Measurements from ENCODE around the gene WAS.

Gene WAS

GRCh38 chrX:48700951-48701653, 17.5 kb downstream of the WAS start:
- no peaks in the 10 kb centered on the region for H3K27me3 ChIP-seq (ENCODE audit: control insufficient read depth, insufficient read depth, low read length)
- H3K4me3 ChIP-seq (ENCODE audit: low read length) = no peak overlapping the region
- H3K27ac ChIP-seq (ENCODE audit: low read length) = no peak overlapping the region
- H3K9me3 ChIP-seq (ENCODE audit: control insufficient read depth, low read depth, low read length) = peaks cover 4% of the 10 kb centered on the region
- peaks cover 6% of the 10 kb centered on the region for H3K4me1 ChIP-seq (ENCODE audit: control insufficient read depth, low read depth, low read length)
- no peak overlapping the region for H3K9ac ChIP-seq (ENCODE audit: low read length)
- H3K36me3 ChIP-seq (ENCODE audit: control insufficient read depth, low read depth, low read length) = peaks cover 49% of the 10 kb centered on the region

GRCh38 chrX:48702032-48702431, 18.4 kb downstream of the WAS start:
- Histone ChIP-seq H3K9me3 (ENCODE audit: control insufficient read depth, low read depth, low read length) (peaks cover 4% of the 10 kb centered on the region), H3K4me3 (ENCODE audit: low read length) (no peak overlapping the region), H3K4me1 (ENCODE audit: control insufficient read depth, low read depth, low read length) (peaks cover 6% of the 10 kb centered on the region), H3K27me3 (ENCODE audit: control insufficient read depth, insufficient read depth, low read length) (no peaks in the 10 kb centered on the region), H3K36me3 (ENCODE audit: control insufficient read depth, low read depth, low read length) (peaks cover 56% of the 10 kb centered on the region), H3K27ac (ENCODE audit: low read length) (no peak overlapping the region), H3K9ac (ENCODE audit: low read length) (no peak overlapping the region)

DNA sequence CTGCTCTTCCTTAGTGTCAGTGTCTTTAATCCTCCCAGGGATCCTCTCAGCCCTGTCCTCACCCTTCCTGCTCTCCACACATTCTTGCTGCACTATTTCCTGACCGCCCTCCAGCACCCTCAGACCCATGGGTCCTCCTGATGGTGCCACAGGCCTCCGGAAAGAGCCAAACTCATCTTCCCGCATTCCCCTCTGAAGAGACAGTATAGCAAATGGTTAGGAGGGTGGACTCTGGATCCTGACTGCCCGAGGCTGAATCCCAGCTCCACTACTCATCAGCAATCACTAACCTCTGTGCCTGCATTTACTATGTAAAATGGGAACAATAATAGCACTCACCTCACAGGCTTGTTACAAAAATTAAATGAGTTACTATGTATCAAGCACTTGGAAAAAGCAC, 19.1 kb downstream of the WAS start:
- no peak overlapping the region for H3K9ac ChIP-seq (ENCODE audit: low read length)
- peaks cover 58% of the 10 kb centered on the region for H3K36me3 ChIP-seq (ENCODE audit: control insufficient read depth, low read depth, low read length)
- no peak overlapping the region for H3K27ac ChIP-seq (ENCODE audit: low read length)
- H3K9me3 ChIP-seq (ENCODE audit: control insufficient read depth, low read depth, low read length) = peaks cover 4% of the 10 kb centered on the region
- peaks cover 5% of the 10 kb centered on the region for H3K4me1 ChIP-seq (ENCODE audit: control insufficient read depth, low read depth, low read length)
- no peaks in the 10 kb centered on the region for H3K27me3 ChIP-seq (ENCODE audit: control insufficient read depth, insufficient read depth, low read length)
- H3K4me3 ChIP-seq (ENCODE audit: low read length) = no peak overlapping the region

GRCh38 chrX:48703228-48703627, 19.6 kb downstream of the WAS start:
- Histone ChIP-seq H3K9me3 (ENCODE audit: control insufficient read depth, low read depth, low read length) (peaks cover 4% of the 10 kb centered on the region), H3K9ac (ENCODE audit: low read length) (no peak overlapping the region), H3K36me3 (ENCODE audit: control insufficient read depth, low read depth, low read length) (peaks cover 60% of the 10 kb centered on the region), H3K27me3 (ENCODE audit: control insufficient read depth, insufficient read depth, low read length) (no peaks in the 10 kb centered on the region), H3K4me1 (ENCODE audit: control insufficient read depth, low read depth, low read length) (no peaks in the 10 kb centered on the region), H3K4me3 (ENCODE audit: low read length) (no peak overlapping the region), H3K27ac (ENCODE audit: low read length) (no peak overlapping the region)

DNA sequence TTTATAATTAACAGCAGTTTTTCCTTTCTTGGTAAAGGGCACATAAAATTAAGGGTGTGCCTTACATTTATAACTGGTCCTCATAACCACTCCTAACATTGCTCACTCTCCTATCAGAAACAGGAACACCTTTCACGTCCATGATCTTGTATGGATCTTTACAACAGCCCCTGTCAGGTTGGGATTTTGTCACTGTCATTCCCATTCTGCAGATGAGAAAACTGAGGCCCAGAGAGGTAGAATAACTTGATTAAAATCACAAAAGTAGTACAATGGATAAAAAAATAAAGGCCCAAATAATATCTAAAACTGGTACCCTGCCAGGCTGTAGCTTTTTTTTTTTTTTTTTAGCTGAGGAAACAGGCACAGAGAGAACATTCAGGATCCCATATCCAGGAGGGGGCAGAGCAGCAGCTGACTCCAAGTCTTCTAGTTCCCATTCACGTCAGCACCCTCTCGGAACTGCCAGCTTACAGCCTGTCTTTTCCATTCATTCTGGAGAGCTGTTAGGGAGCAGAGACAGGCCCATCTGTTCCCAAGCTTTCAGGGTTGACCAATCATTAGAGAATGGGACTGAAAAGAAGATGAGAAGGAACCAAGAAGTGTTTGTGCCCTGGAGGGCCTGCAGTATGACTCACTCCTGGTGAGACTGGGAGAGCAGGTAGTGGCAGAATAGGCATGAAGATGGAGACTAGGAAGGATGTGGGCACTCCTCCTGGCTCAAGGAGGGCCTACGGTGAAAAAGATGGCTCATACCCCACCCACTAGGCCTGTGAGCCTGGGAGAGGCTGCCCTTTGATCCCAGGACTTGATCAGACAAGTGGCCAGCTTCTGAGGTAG, 20.3 kb downstream of the WAS start:
- peaks cover 4% of the 10 kb centered on the region for H3K9me3 ChIP-seq (ENCODE audit: control insufficient read depth, low read depth, low read length)
- peaks cover 60% of the 10 kb centered on the region for H3K36me3 ChIP-seq (ENCODE audit: control insufficient read depth, low read depth, low read length)
- no peak overlapping the region for H3K9ac ChIP-seq (ENCODE audit: low read length)
- no peak overlapping the region for H3K27ac ChIP-seq (ENCODE audit: low read length)
- no peaks in the 10 kb centered on the region for H3K27me3 ChIP-seq (ENCODE audit: control insufficient read depth, insufficient read depth, low read length)
- H3K4me1 ChIP-seq (ENCODE audit: control insufficient read depth, low read depth, low read length) = no peaks in the 10 kb centered on the region
- no peak overlapping the region for H3K4me3 ChIP-seq (ENCODE audit: low read length)

DNA sequence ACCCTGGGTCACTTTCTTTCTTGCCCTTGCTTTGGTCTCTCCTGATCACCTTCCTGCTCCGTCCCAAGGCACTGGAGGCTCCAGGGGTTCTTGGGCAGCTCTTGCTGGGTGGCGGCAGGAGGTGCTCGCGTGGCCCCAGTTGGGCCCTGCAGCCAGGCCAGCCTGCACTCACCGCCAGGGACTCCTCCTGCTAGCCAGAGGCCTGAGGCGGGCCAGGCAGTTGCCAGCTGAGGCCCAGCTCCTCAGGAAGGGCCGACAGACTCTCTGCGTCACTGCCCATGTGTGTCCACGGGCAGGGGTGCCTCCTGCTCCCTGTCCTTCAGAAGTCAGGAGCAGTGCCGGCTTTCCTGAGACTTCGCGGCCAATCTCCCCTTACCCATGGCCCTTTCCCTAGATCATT, 22.3 kb downstream of the WAS start:
- H3K9ac ChIP-seq (ENCODE audit: low read length) = no peak overlapping the region
- H3K27me3 ChIP-seq (ENCODE audit: control insufficient read depth, insufficient read depth, low read length) = no peaks in the 10 kb centered on the region
- H3K27ac ChIP-seq (ENCODE audit: low read length) = no peak overlapping the region
- peaks cover 4% of the 10 kb centered on the region for H3K9me3 ChIP-seq (ENCODE audit: control insufficient read depth, low read depth, low read length)
- H3K4me1 ChIP-seq (ENCODE audit: control insufficient read depth, low read depth, low read length) = no peaks in the 10 kb centered on the region
- H3K36me3 ChIP-seq (ENCODE audit: control insufficient read depth, low read depth, low read length) = peaks cover 48% of the 10 kb centered on the region
- no peak overlapping the region for H3K4me3 ChIP-seq (ENCODE audit: low read length)

DNA sequence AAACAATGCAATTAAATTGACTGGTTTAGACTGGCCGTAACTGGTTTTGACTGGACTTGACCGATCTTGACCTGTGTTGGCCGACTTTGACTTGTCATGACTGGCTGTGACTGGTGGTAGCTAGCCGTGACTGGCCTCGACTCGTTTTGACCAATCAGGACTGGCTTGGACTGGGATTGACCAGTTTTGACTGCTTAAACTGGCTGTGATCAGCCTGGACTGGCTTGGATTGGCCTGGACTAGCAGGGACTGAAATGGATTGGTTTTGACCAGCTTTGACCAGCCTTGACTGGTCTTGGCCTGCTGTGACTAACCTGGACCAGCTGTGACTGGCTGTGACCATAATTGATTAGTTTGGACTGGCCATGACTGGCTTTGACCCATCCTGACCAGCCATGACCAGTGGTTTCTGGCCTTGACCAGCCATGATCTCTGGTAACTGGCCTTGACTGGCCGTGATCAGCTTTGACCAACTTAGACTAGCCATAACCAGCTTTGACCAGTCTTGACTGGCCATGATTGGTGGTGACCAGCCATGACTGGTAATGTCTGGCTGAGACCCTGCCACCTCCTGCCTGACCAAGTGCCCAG, 26.0 kb downstream of the WAS start:
- H3K9ac ChIP-seq (ENCODE audit: low read length) = no peak overlapping the region
- no peak overlapping the region for H3K27ac ChIP-seq (ENCODE audit: low read length)
- no peaks in the 10 kb centered on the region for H3K4me1 ChIP-seq (ENCODE audit: control insufficient read depth, low read depth, low read length)
- H3K36me3 ChIP-seq (ENCODE audit: control insufficient read depth, low read depth, low read length) = peaks cover 13% of the 10 kb centered on the region
- no peaks in the 10 kb centered on the region for H3K27me3 ChIP-seq (ENCODE audit: control insufficient read depth, insufficient read depth, low read length)
- H3K9me3 ChIP-seq (ENCODE audit: control insufficient read depth, low read depth, low read length) = no peaks in the 10 kb centered on the region
- H3K4me3 ChIP-seq (ENCODE audit: low read length) = no peak overlapping the region

DNA sequence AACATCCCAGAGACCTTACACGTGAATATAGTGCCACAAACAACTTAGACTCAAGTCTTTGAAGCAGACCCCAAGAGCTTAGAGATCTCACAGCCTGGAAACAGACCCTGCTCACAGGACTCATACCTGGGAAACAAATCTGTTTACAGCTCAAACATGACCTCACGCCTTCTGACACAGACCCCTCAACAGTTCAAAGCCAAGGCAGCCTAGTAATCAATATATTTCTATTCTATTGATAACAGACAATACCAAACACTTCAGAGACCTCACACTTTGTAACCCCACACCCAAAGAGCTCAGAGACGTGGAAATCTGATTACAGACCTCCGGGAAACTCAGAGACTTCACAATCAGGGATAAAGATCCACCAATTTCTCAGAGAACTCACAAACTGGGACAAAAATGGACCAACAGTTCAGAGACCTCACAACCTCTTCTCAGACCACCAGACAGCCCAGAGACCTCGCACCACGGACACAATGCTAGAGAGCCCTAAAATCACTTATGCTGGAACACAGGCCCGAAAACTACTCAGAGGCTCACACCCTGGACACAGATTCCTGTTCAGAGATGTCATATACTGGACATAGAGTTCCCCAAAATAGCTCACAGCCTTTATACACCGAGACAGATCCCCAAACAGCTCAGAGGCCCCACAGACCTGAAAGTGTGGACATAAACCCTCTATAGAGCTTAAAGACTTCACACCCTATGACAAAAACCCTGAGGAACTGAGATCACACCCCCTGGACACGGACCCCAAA, 27.7 kb downstream of the WAS start:
- Histone ChIP-seq H3K4me3 (ENCODE audit: low read length) (no peak overlapping the region), H3K27ac (ENCODE audit: low read length) (no peak overlapping the region), H3K9ac (ENCODE audit: low read length) (no peak overlapping the region), H3K27me3 (ENCODE audit: control insufficient read depth, insufficient read depth, low read length) (no peaks in the 10 kb centered on the region), H3K9me3 (ENCODE audit: control insufficient read depth, low read depth, low read length) (no peaks in the 10 kb centered on the region), H3K4me1 (ENCODE audit: control insufficient read depth, low read depth, low read length) (no peaks in the 10 kb centered on the region), H3K36me3 (ENCODE audit: control insufficient read depth, low read depth, low read length) (peaks cover 10% of the 10 kb centered on the region)

GRCh38 chrX:48711929-48712505, 28.4 kb downstream of the WAS start:
- H3K9me3 ChIP-seq (ENCODE audit: control insufficient read depth, low read depth, low read length) = no peaks in the 10 kb centered on the region
- H3K27ac ChIP-seq (ENCODE audit: low read length) = no peak overlapping the region
- H3K36me3 ChIP-seq (ENCODE audit: control insufficient read depth, low read depth, low read length) = peaks cover 5% of the 10 kb centered on the region
- no peaks in the 10 kb centered on the region for H3K4me1 ChIP-seq (ENCODE audit: control insufficient read depth, low read depth, low read length)
- no peak overlapping the region for H3K9ac ChIP-seq (ENCODE audit: low read length)
- H3K27me3 ChIP-seq (ENCODE audit: control insufficient read depth, insufficient read depth, low read length) = no peaks in the 10 kb centered on the region
- H3K4me3 ChIP-seq (ENCODE audit: low read length) = no peak overlapping the region

- Histone ChIP-seq H3K4me1 (ENCODE audit: control insufficient read depth, low read depth, low read length) (no peaks in the 10 kb centered on the region), H3K36me3 (ENCODE audit: control insufficient read depth, low read depth, low read length) (no peaks in the 10 kb centered on the region), H3K4me3 (ENCODE audit: low read length) (no peak overlapping the region), H3K27me3 (ENCODE audit: control insufficient read depth, insufficient read depth, low read length) (no peaks in the 10 kb centered on the region), H3K9ac (ENCODE audit: low read length) (no peak overlapping the region), H3K9me3 (ENCODE audit: control insufficient read depth, low read depth, low read length) (no peaks in the 10 kb centered on the region), H3K27ac (ENCODE audit: low read length) (no peak overlapping the region)
These were observed 30.2 kb downstream of the WAS start for GRCh38 chrX:48713847-48714246.

DNA sequence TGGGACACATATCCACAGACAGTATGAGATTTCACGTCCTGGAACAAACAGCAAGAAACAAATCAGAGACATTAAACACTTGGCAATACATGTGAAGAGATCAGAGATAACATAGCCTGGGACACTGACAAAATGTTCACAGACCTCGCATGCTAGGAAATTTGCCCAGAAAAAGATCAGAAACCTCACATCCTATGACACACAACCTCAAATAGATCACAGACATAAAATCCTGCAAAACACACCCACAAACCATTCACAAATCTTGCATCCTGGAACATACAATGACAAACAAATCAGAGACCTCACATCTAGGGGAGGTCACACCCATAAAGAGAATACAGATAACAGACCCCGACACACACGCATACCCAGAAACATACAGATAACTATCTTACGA, 31.0 kb downstream of the WAS start:
- H3K27ac ChIP-seq (ENCODE audit: low read length) = no peak overlapping the region
- H3K4me1 ChIP-seq (ENCODE audit: control insufficient read depth, low read depth, low read length) = no peaks in the 10 kb centered on the region

More for the DNA sequence above, 31.0 kb downstream of the WAS start:
- Histone ChIP-seq H3K9ac (ENCODE audit: low read length) (no peak overlapping the region), H3K36me3 (ENCODE audit: control insufficient read depth, low read depth, low read length) (no peaks in the 10 kb centered on the region), H3K9me3 (ENCODE audit: control insufficient read depth, low read depth, low read length) (no peaks in the 10 kb centered on the region), H3K27me3 (ENCODE audit: control insufficient read depth, insufficient read depth, low read length) (no peaks in the 10 kb centered on the region), H3K4me3 (ENCODE audit: low read length) (no peak overlapping the region)
